ENCODE results near the gene ARL8A.
A peak's percentile ranks its signal among the peaks of the same experiment; 100 is the strongest.
"Not testable (repeated sequence)": the region's sequence is repeated elsewhere in the genome, so short reads cannot be mapped to it uniquely, and the experiment has no call there.

Gene ARL8A

GRCh38 chr1:202144402-202145067 is at the start of gene ARL8A:
Gene ARL8A, minus strand, starts transcription at chr1:202144737. Its CDS starts 165 bp downstream, at chr1:202144572.
- peak; percentile 37 to 70 (median 56) for DNase-seq

GRCh38 chr1:202194328-202194648 is 49.8 kb upstream of the ARL8A start:
- no peak for DNase-seq

GRCh38 chr1:202193614-202194327 is 49.2 kb upstream of the ARL8A start, which contains the start of gene LGR6:
Gene LGR6, plus strand, starts transcription at chr1:202193799. Its CDS starts 191 bp downstream, at chr1:202193990.
- no peak for DNase-seq

GRCh38 chr1:202192770-202193613 is 48.5 kb upstream of the ARL8A start:
- DNase-seq, result peak in 5 of 6 experiments; percentile 9 to 42 (median 32)

- DNase-seq, result not testable (repeated sequence)
These were observed 46.9 kb upstream of the ARL8A start for GRCh38 chr1:202191391-202191790.

- DNase-seq, result no peak
These were observed 45.6 kb upstream of the ARL8A start for GRCh38 chr1:202189918-202190715.

- peak; percentile 31 to 76 (median 61) for DNase-seq
These were observed 44.7 kb upstream of the ARL8A start for GRCh38 chr1:202189001-202189790.

- DNase-seq, result no peak
These were observed 43.3 kb upstream of the ARL8A start for GRCh38 chr1:202187697-202188407.

GRCh38 chr1:202187041-202187671 is 42.6 kb upstream of the ARL8A start:
- no peak for DNase-seq

- no peak for DNase-seq
These were observed 41.8 kb upstream of the ARL8A start for GRCh38 chr1:202186327-202186726.

- DNase-seq, result peak in 5 of 6 experiments; percentile 29 to 55 (median 45)
These were observed 40.4 kb upstream of the ARL8A start for GRCh38 chr1:202184750-202185460.

GRCh38 chr1:202182040-202182877 is 37.7 kb upstream of the ARL8A start:
- DNase-seq, result no peak

- DNase-seq, result no peak
These were observed 37.0 kb upstream of the ARL8A start for GRCh38 chr1:202181586-202181985.

GRCh38 chr1:202180751-202181139 is 36.2 kb upstream of the ARL8A start:
- DNase-seq, result not testable (repeated sequence)

GRCh38 chr1:202179828-202180750 is 35.6 kb upstream of the ARL8A start:
- no peak for DNase-seq

- no peak for DNase-seq
These were observed 32.7 kb upstream of the ARL8A start for GRCh38 chr1:202176949-202177927.

All from stimulated activated naive CD4-positive, alpha-beta T cell (primary cell).